Choroid plexus epithelial cell (primary cell): ENCODE measurements around the gene NARS2.

Experiments used
- DNase-seq: peaks from one replicate; pipeline ENCODE4 v3.0.0-alpha.2; 2010; ENCODE audit warnings: low read depth
- H3K4me3 ChIP-seq: 2 replicates; pipeline ENCODE4 v1.5.1; 2011; ENCODE audit warnings: low read depth, mild to moderate bottlenecking, control low read depth, low read length, moderate library complexity
- TF ChIP-seq, protein P1 (sequence below): conservative IDR thresholded peaks from 2 replicates; pipeline ENCODE4 v1.5.1; 2011; ENCODE audit warnings: low read depth, mild to moderate bottlenecking, control low read depth, inconsistent platforms, low read length, moderate library complexity

Gene NARS2

DNA sequence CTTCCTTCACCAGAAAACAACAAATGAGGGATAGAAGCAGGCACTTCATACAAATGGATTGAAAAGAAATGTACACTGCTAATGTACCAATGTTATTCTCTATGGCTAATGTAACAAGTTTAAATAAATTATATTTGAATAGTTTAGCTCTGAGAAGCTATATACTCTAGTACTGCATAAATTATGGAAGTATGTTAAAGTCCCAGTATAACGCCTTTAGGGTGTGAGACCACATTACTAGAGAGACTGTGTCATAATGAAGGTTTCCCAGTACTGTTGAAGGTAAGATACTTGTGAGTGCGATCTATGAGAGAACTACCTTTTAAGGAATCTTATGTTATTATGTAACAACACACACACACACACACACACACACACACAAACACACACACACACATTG, 117.2 kb downstream of the NARS2 start:
- DNase-seq, result no peak
- H3K4me3 ChIP-seq, result no peak overlapping the region
- TF ChIP-seq, protein P1, sequence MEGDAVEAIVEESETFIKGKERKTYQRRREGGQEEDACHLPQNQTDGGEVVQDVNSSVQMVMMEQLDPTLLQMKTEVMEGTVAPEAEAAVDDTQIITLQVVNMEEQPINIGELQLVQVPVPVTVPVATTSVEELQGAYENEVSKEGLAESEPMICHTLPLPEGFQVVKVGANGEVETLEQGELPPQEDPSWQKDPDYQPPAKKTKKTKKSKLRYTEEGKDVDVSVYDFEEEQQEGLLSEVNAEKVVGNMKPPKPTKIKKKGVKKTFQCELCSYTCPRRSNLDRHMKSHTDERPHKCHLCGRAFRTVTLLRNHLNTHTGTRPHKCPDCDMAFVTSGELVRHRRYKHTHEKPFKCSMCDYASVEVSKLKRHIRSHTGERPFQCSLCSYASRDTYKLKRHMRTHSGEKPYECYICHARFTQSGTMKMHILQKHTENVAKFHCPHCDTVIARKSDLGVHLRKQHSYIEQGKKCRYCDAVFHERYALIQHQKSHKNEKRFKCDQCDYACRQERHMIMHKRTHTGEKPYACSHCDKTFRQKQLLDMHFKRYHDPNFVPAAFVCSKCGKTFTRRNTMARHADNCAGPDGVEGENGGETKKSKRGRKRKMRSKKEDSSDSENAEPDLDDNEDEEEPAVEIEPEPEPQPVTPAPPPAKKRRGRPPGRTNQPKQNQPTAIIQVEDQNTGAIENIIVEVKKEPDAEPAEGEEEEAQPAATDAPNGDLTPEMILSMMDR, result no peak

GRCh38 chr11:78453140-78453935, 121.3 kb downstream of the NARS2 start:
- DNase-seq, result peak; percentile 67
- H3K4me3 ChIP-seq, result no peak overlapping the region
- TF ChIP-seq, protein P1, result no peak

DNA sequence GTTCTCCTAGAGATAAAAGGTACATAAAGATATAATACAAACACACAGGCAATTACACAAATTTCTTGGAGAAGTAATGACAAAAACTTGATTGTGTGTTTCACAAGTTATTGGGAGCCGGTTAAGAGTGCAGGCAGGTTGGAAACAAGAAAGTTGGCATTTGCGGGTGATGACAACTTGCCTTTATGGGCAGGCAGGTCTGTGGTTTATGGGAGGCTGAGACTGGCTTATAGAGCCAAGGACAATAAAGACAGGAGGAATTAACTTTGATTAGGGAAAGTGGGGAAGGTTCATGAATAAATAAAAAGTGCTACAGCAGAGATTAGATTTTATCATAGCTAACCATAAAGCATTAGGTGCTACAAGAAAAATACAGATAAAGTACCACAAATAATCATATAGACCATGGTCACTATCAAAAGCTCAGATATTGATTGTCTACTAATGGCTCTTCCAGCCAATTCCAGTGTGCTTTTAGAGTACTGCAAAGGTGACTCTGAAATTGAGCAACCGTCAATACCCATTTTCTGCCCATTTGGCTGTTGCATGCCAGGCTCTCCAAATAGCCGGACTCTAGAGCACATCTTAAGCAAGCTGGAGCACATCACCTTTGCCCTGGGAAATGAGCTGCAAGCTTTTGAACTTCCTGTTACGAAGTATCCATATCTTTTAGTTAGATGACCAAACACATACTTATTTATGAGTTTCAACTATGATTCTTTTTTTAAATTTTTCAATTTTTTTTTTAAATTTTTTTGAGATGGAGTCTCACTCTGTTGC, 123.1 kb downstream of the NARS2 start:
- no peak overlapping the region for H3K4me3 ChIP-seq
- peak; percentile 19 for DNase-seq
- TF ChIP-seq, protein P1, result no peak

- no peak overlapping the region for H3K4me3 ChIP-seq
- TF ChIP-seq, protein P1, result no peak
- DNase-seq, result no peak
Measured at GRCh38 chr11:78450866-78451265, 123.8 kb downstream of the NARS2 start.

GRCh38 chr11:78449866-78450265, 124.8 kb downstream of the NARS2 start:
- peak; percentile 31 for DNase-seq
- TF ChIP-seq, protein P1, result no peak
- no peak overlapping the region for H3K4me3 ChIP-seq

- no peak for DNase-seq
- no peak overlapping the region for H3K4me3 ChIP-seq
- TF ChIP-seq, protein P1, result no peak
Measured at GRCh38 chr11:78446210-78446609, 128.5 kb downstream of the NARS2 start.
